Activated CD4-positive, alpha-beta T cell treated with anti-CD3 and anti-CD28 coated beads, Interleukin-2, amount 50 U/mL, for 16 hours (primary cell): ENCODE results near the gene SYNJ2.

Source experiments
- DNase-seq: peaks from one replicate; pipeline ENCODE4 v3.0.0-alpha.2; 2020

Gene SYNJ2

GRCh38 chr6:157999168-158000051 is 17.7 kb downstream of the SYNJ2 start:
- no peak for DNase-seq

- DNase-seq, result no peak
Measured at GRCh38 chr6:158000530-158001307, 19.1 kb downstream of the SYNJ2 start.

GRCh38 chr6:158002249-158002950 is 20.7 kb downstream of the SYNJ2 start:
- no peak for DNase-seq

GRCh38 chr6:158002951-158003853 is 21.5 kb downstream of the SYNJ2 start:
- DNase-seq, result peak; percentile 30

GRCh38 chr6:158003910-158004700 is 22.4 kb downstream of the SYNJ2 start:
- no peak for DNase-seq

GRCh38 chr6:158004701-158005095 is 23.0 kb downstream of the SYNJ2 start:
- DNase-seq, result no peak

GRCh38 chr6:158005626-158006180 is 24.0 kb downstream of the SYNJ2 start:
- DNase-seq, result no peak

GRCh38 chr6:158006331-158006730 is 24.7 kb downstream of the SYNJ2 start:
- DNase-seq, result no peak

GRCh38 chr6:158006821-158007570 is 25.3 kb downstream of the SYNJ2 start:
- no peak for DNase-seq

GRCh38 chr6:158008864-158009113 is 27.1 kb downstream of the SYNJ2 start:
- no peak for DNase-seq

- DNase-seq, result peak; percentile 48
Measured at GRCh38 chr6:158009114-158009891, 27.6 kb downstream of the SYNJ2 start.

GRCh38 chr6:158009935-158010585 is 28.4 kb downstream of the SYNJ2 start:
- DNase-seq, result no peak

- DNase-seq, result no peak
Measured at GRCh38 chr6:158010591-158011477, 29.2 kb downstream of the SYNJ2 start.

GRCh38 chr6:158011478-158011920 is 29.8 kb downstream of the SYNJ2 start:
- no peak for DNase-seq

- DNase-seq, result no peak
Measured at GRCh38 chr6:158011980-158012566, 30.4 kb downstream of the SYNJ2 start.

- DNase-seq, result no peak
Measured at GRCh38 chr6:158013904-158014504, 32.3 kb downstream of the SYNJ2 start.

- DNase-seq, result peak; percentile 26
Measured at GRCh38 chr6:158014505-158015187, 33.0 kb downstream of the SYNJ2 start.
